HCT116 (cell line): ENCODE results near the gene SPATS2L. TPM values are rescaled to one million over a fixed set of nuclear protein-coding genes. Genes with fewer than 3 reads are reported as not detected.
A peak's percentile ranks its signal among the peaks of the same experiment; 100 is the strongest.

Experiments
- ATAC-seq: fragments of 200-7000 bp; cut with Tn5 transposase; 2 replicates; pipeline ENCODE4 v1.9.1; 2020; ENCODE audit warnings: mild to moderate bottlenecking, moderate library complexity
- BruUV-seq: library from RNA; stranded (reverse); fragments of 400-500 nt; replicated peaks from 2 replicates; lab custom pipeline; 2021; lab: Mats Ljungman, UMichigan
- CTCF ChIA-PET: fragments of 300-600 bp; sonication (Branson Sonifier 250); formaldehyde crosslinking; loops from one replicate; lab custom pipeline; 2021; ENCODE audit warnings: antibody characterized with exemption; lab: Charles Lee
- POLR2A ChIA-PET: fragments of 300-600, 350-600 bp; sonication (Branson Sonifier 250); formaldehyde crosslinking; loops from one replicate; lab custom pipeline; 2021; ENCODE audit warnings: antibody characterized with exemption; lab: Charles Lee
- RAD21 ChIA-PET, 2 experiments: fragments of 300-600 bp; sonication (Branson Sonifier 250); formaldehyde crosslinking; loops; one replicate each; lab custom pipeline; 2023; ENCODE audit warnings: low total read pairs in 2 of 2; ENCODE audit not compliant: uncharacterized antibody in 2 of 2, unreplicated experiment in 2 of 2, low non-redundant PET in 1 of 2; lab: Charles Lee
- DNase-seq: peaks from one replicate; pipeline ENCODE4 v3.0.0-alpha.2; 2010; ENCODE audit warnings: low read depth, low spot score
- H2AFZ ChIP-seq: fragments of 200-600 bp; shearing (Covaris generic), sonication (generic); 2 replicates; pipeline ENCODE4 v1.6.1; 2017; ENCODE audit warnings: low read depth, mixed run types, mixed read lengths, antibody characterized with exemption, low read length; ENCODE audit not compliant: poor library complexity, severe bottlenecking
- H3K27ac ChIP-seq: 2 replicates; pipeline ENCODE4 v1.5.1; 2012; ENCODE audit warnings: low read depth, low read length
- H3K27me3 ChIP-seq: fragments of 200-600 bp; sonication (generic); 2 replicates; pipeline ENCODE4 v1.6.1; 2016; ENCODE audit warnings: mixed run types, low read length, mixed read lengths; ENCODE audit not compliant: insufficient read depth
- H3K36me3 ChIP-seq, 2 experiments: fragments of 200-500 bp in 1 of 2; fragments of 200-600 bp in 1 of 2; sonication (Bioruptor generic) in 1 of 2; sonication (generic) in 1 of 2; 2 replicates each; pipeline versions ENCODE4 v1.5.1 to v1.6.1; 2014 to 2016; ENCODE audit warnings: low read length in 2 of 2, inconsistent platforms in 1 of 2, mixed read lengths in 1 of 2, mixed run types in 1 of 2; ENCODE audit not compliant: insufficient read depth in 2 of 2, control insufficient read depth in 1 of 2
- H3K4me1 ChIP-seq, 2 experiments: fragments of 200-600 bp in 1 of 2; sonication (generic) in 1 of 2; 2 replicates each; pipeline versions ENCODE4 v1.5.1 to v1.6.1; 2012 to 2017; ENCODE audit warnings: low read length in 2 of 2, inconsistent platforms in 1 of 2, mild to moderate bottlenecking in 1 of 2, mixed read lengths in 1 of 2, mixed run types in 1 of 2, moderate library complexity in 1 of 2; ENCODE audit not compliant: insufficient read depth in 2 of 2, control insufficient read depth in 1 of 2
- H3K4me2 ChIP-seq: fragments of 200-600 bp; sonication (generic); 2 replicates; pipeline ENCODE4 v1.6.1; 2017; ENCODE audit warnings: mixed run types, low read length, mixed read lengths
- H3K4me3 ChIP-seq, 2 experiments: fragments of 200-600 bp in 1 of 2; sonication (generic) in 1 of 2; replicated peaks in 1 of 2; 2 replicates each; pipeline ENCODE4 v1.5.1; 2011 to 2016; ENCODE audit warnings: low read length in 2 of 2, control low read depth in 1 of 2, low read depth in 1 of 2, mild to moderate bottlenecking in 1 of 2, mixed read lengths in 1 of 2, mixed run types in 1 of 2
- H3K79me2 ChIP-seq: fragments of 200-600 bp; sonication (generic); 2 replicates; pipeline ENCODE4 v1.6.1; 2017; ENCODE audit warnings: mild to moderate bottlenecking, mixed run types, low read length, moderate library complexity, mixed read lengths; ENCODE audit not compliant: insufficient read depth
- H3K9ac ChIP-seq: fragments of 200-600 bp; sonication (generic); 2 replicates; pipeline ENCODE4 v1.6.1; 2016; ENCODE audit warnings: low read length, mixed read lengths
- H3K9me2 ChIP-seq: fragments of 200-600 bp; sonication (generic), shearing (Covaris generic); 2 replicates; pipeline ENCODE4 v1.6.1; 2017; ENCODE audit warnings: mixed run types, mild to moderate bottlenecking, moderate library complexity; ENCODE audit not compliant: insufficient read depth
- H3K9me3 ChIP-seq, 2 experiments: fragments of 200-500 bp in 1 of 2; fragments of 200-600 bp in 1 of 2; sonication (Bioruptor generic) in 1 of 2; sonication (generic) in 1 of 2; 2 replicates each; pipeline ENCODE4 v1.6.1; 2014 to 2017; ENCODE audit warnings: low read length in 2 of 2, mixed read lengths in 2 of 2, inconsistent platforms in 1 of 2, low read depth in 1 of 2, mild to moderate bottlenecking in 1 of 2, mixed run types in 1 of 2, moderate library complexity in 1 of 2; ENCODE audit not compliant: control insufficient read depth in 1 of 2, insufficient read depth in 1 of 2
- H4K20me1 ChIP-seq: fragments of 200-600 bp; sonication (generic), shearing (Covaris generic); 2 replicates; pipeline ENCODE4 v1.6.1; 2017; ENCODE audit warnings: mixed run types, mild to moderate bottlenecking, moderate library complexity; ENCODE audit not compliant: insufficient read depth
- CEBPB ChIP-seq: IDR thresholded peaks from 2 replicates; pipeline ENCODE4 v1.6.1; 2012; ENCODE audit warnings: low read depth
- CTCF ChIP-seq, 3 experiments: fragments of 200-600 bp in 1 of 3; sonication (generic) in 1 of 3; IDR thresholded peaks in 2 of 3; conservative IDR thresholded peaks in 1 of 3; 2 replicates each; pipeline ENCODE4 v1.5.1; 2012 to 2017; ENCODE audit warnings: low read depth in 2 of 3, low read length in 2 of 3, antibody characterized with exemption in 1 of 3, borderline replicate concordance in 1 of 3, control low read depth in 1 of 3, mild to moderate bottlenecking in 1 of 3, mixed read lengths in 1 of 3, mixed run types in 1 of 3, moderate library complexity in 1 of 3; ENCODE audit not compliant: insufficient read depth in 1 of 3
- EGR1 ChIP-seq: IDR thresholded peaks from 2 replicates; pipeline ENCODE4 v1.6.1; 2012; ENCODE audit warnings: low read depth
- ELF1 ChIP-seq: IDR thresholded peaks from 2 replicates; pipeline ENCODE4 v1.6.1; 2012; ENCODE audit warnings: low read depth, borderline replicate concordance
- EZH2 ChIP-seq: fragments of 200-600 bp; sonication (generic); IDR thresholded peaks from 2 replicates; pipeline ENCODE4 v1.6.1; 2017; ENCODE audit warnings: antibody characterized with exemption, mixed run types
- EZH2phosphoT487 ChIP-seq: fragments of 200-600 bp; IDR thresholded peaks from 2 replicates; pipeline ENCODE4 v1.6.1; 2018; ENCODE audit warnings: antibody characterized with exemption, borderline replicate concordance
- FOSL1 ChIP-seq: IDR thresholded peaks from 2 replicates; pipeline ENCODE4 v1.6.1; 2012; ENCODE audit warnings: low read depth
- MAX ChIP-seq: IDR thresholded peaks from 2 replicates; pipeline ENCODE4 v1.6.1; 2012
- POLR2AphosphoS5 ChIP-seq: IDR thresholded peaks from 2 replicates; pipeline ENCODE4 v1.6.1; 2011; ENCODE audit warnings: mild to moderate bottlenecking, low read depth, low read length, moderate library complexity
- RAD21 ChIP-seq: IDR thresholded peaks from 2 replicates; pipeline ENCODE4 v1.6.1; 2012; ENCODE audit warnings: low read depth, mild to moderate bottlenecking
- REST ChIP-seq: IDR thresholded peaks from 2 replicates; pipeline ENCODE4 v1.6.1; 2012; ENCODE audit warnings: low read depth
- SIN3A ChIP-seq: IDR thresholded peaks from 2 replicates; pipeline ENCODE4 v1.6.1; 2012; ENCODE audit warnings: low read depth
- SRF ChIP-seq: IDR thresholded peaks from 2 replicates; pipeline ENCODE4 v1.6.1; 2012; ENCODE audit warnings: low read depth
- TCF7L2 ChIP-seq: IDR thresholded peaks from 2 replicates; pipeline ENCODE4 v1.7.0; 2011; ENCODE audit warnings: borderline replicate concordance, inconsistent platforms; ENCODE audit not compliant: insufficient read depth, insufficient read length; ENCODE audit errors: extremely low read depth
- YY1 ChIP-seq: IDR thresholded peaks from 2 replicates; pipeline ENCODE4 v1.6.1; 2011; ENCODE audit warnings: low read length, low read depth, moderate library complexity, mild to moderate bottlenecking; ENCODE audit not compliant: insufficient replicate concordance; ENCODE audit errors: extremely low read depth
- ZBTB33 ChIP-seq: IDR thresholded peaks from 2 replicates; pipeline ENCODE4 v1.6.1; 2011; ENCODE audit warnings: mild to moderate bottlenecking, low read length, moderate library complexity; ENCODE audit not compliant: insufficient replicate concordance; ENCODE audit errors: extremely low read depth
- ZFX ChIP-seq: fragments of 450-650 bp; IDR thresholded peaks from 2 replicates; pipeline ENCODE4 v1.6.1; 2017
- ZNF274 ChIP-seq: fragments of 200-500 bp; sonication (Bioruptor generic); IDR thresholded peaks from 2 replicates; pipeline ENCODE4 v1.6.1; 2014; ENCODE audit warnings: mild to moderate bottlenecking, low read depth, low read length, inconsistent platforms
- intact Hi-C: fragments of 100-400 bp; cut with micrococcal nuclease; formaldehyde crosslinking; loops from 2 replicates; pipeline ENCODE4 v1.10.0; 2022
- total RNA-seq: library from RNA; stranded (reverse); gene quantifications from one replicate; pipeline ENCODE4 v1.2.1, GENCODE V29; 2021; ENCODE audit not compliant: unreplicated experiment

The SPATS2L gene
- total RNA-seq, 1 experiment from 2014 or later = 87.1 TPM

- H3K4me2 ChIP-seq = peak overlapping the region; percentile 81
- H2AFZ ChIP-seq = peak overlapping the region; percentile 93
- H3K4me1 ChIP-seq = peaks cover 37 to 57% of the 10 kb centered on the region in 2 experiments
- H3K9me2 ChIP-seq = no peaks in the 10 kb centered on the region
- intact Hi-C loops = loop anchor here (5.0 kb wide), 1 partner anchor 182 kb away; no protein-coding TSS in a partner anchor
- ChIA-PET POLR2A (interaction anchor here (1.1 kb wide), 1 partner anchor 105 kb away, joined by 3 read pairs; no protein-coding TSS in a partner anchor), RAD21 (interaction anchor here in 1 of 2 experiments (0.5 to 1.6 kb wide), 2 partner anchors 101 to 105 kb away, joined by 3 to 4 read pairs; no protein-coding TSS in a partner anchor), CTCF (no interaction called here)
- H3K36me3 ChIP-seq = no peaks in the 10 kb centered on the region
- BruUV-seq = no TSS peak
- peak overlapping the region in 1 of 2 experiments; percentile 28; a peak in 1 of 4 replicates for H3K4me3 ChIP-seq
- H4K20me1 ChIP-seq = no peaks in the 10 kb centered on the region
- peak; percentile 67 for ATAC-seq
- H3K27ac ChIP-seq = peak overlapping the region; percentile 75; the same call in 1 of the 2 replicates
- H3K9me3 ChIP-seq = no peaks in the 10 kb centered on the region
- DNase-seq = peak; percentile 68
- H3K27me3 ChIP-seq = no peaks in the 10 kb centered on the region
- H3K79me2 ChIP-seq = no peaks in the 10 kb centered on the region
- H3K9ac ChIP-seq = no peak overlapping the region
- TF ChIP-seq CTCF (IDR thresholded peaks at IDR 0.05 in 2 of 3, conservative IDR thresholded peaks at IDR 0.05 in 1 of 3; ENCODE audit: borderline replicate concordance in 1 of 3, insufficient read depth in 1 of 3, low read depth in 2 of 3, low read length in 2 of 3) (0 out of 6 replicates have a peak, but pooled peaks of 2 of the 3 experiments have one; percentile 12 to 14), ZBTB33 (no peak), CEBPB (no peak), EZH2phosphoT487 (no peak), FOSL1 (peak; percentile 81), SRF (no peak), REST (no peak), EZH2 (no peak), SIN3A (peak; percentile 48; the same call in 1 of the 2 replicates), TCF7L2 (peak; percentile 50), ELF1 (no peak), ZFX (no peak), ZNF274 (no peak), YY1 (no peak), RAD21 (peak; percentile 11; the same call in 1 of the 2 replicates), EGR1 (no peak), POLR2AphosphoS5 (peak; percentile 41; the same call in 1 of the 2 replicates), MAX (peak; percentile 47; the same call in 1 of the 2 replicates)
Observed at GRCh38 chr2:200300638-200301314, 5.7 kb upstream of the SPATS2L start.
